Mucosa of descending colon (tissue), 3 donors: Measurements from ENCODE around the gene UHRF2. TPM values are rescaled to one million over a fixed set of nuclear protein-coding genes. Genes with fewer than 3 reads are reported as not detected.

Source experiments
- ATAC-seq: fragments of 200-7000 bp; cut with Tn5 transposase; one replicate; pipeline ENCODE4 v1.9.1; 2020; ENCODE audit warnings: mild to moderate bottlenecking, moderate library complexity
- DNase-seq, 3 donors: peaks; one replicate each; pipeline ENCODE4 v3.0.0-alpha.2; 2020
- H3K36me3 ChIP-seq: fragments of 200-600 bp; one replicate; pipeline ENCODE4 v1.8.0; 2021; ENCODE audit warnings: low read depth, mild to moderate bottlenecking
- H3K4me1 ChIP-seq: fragments of 200-600 bp; one replicate; pipeline ENCODE4 v1.8.0; 2021; ENCODE audit warnings: low read depth, mild to moderate bottlenecking
- H3K4me3 ChIP-seq: fragments of 200-600 bp; one replicate; pipeline ENCODE4 v1.8.0; 2021; ENCODE audit warnings: mild to moderate bottlenecking
- H3K9me3 ChIP-seq: fragments of 200-600 bp; one replicate; pipeline ENCODE4 v1.8.0; 2021; ENCODE audit warnings: mild to moderate bottlenecking
- CTCF ChIP-seq: fragments of 200-600 bp; IDR thresholded peaks from one replicate; pipeline ENCODE4 v1.8.0; 2022; ENCODE audit warnings: antibody characterized with exemption, mild to moderate bottlenecking
- intact Hi-C, 2 donors: fragments of 100-400 bp; cut with DNase I in 1 of 2; cut with micrococcal nuclease in 1 of 2; formaldehyde crosslinking; loops; one replicate each; pipeline versions ENCODE4 v1.11.0 to v1.11.1; 2022; cut with DNase I, micrococcal nuclease
- total RNA-seq, 3 donors: library from RNA; stranded (reverse); fragmentation: NEBNext Ultra II Directional in 2 of 3; extraction: Animal tissue kit (Norgen Biotek cat#: 25700) in 2 of 3; gene quantifications; one replicate each; pipeline versions ENCODE4 v1.2.1 to v1.2.4, GENCODE V29; 2021 to 2023
- donor health status: DM: no; HTN: no; CAD: no; lungs with moderate emphysema.
- donor health status: DM: no; HTN: no; CAD: no.
- donor health status: DM: no; HTN: yes; CAD: no.

The UHRF2 gene
- total RNA-seq, 3 donors from 2014 or later: 28.1 to 42.0 (median 37.9) TPM

GRCh38 chr9:6460189-6460768 is 47.3 kb downstream of the UHRF2 start:
- H3K36me3 ChIP-seq: no peaks in the 10 kb centered on the region
- no peak for TF ChIP-seq CTCF
- intact Hi-C loops: no loop called here
- H3K4me1 ChIP-seq: no peaks in the 10 kb centered on the region
- no peak overlapping the region for H3K4me3 ChIP-seq
- ATAC-seq (no peak), DNase-seq (no peak)
- no peaks in the 10 kb centered on the region for H3K9me3 ChIP-seq

- DNase-seq (no peak), ATAC-seq (no peak)
- Histone ChIP-seq H3K9me3 (no peaks in the 10 kb centered on the region), H3K36me3 (no peaks in the 10 kb centered on the region), H3K4me1 (no peaks in the 10 kb centered on the region), H3K4me3 (no peak overlapping the region)
- no peak for TF ChIP-seq CTCF
- intact Hi-C loops: no loop called here
These were observed 48.6 kb downstream of the UHRF2 start for GRCh38 chr9:6461619-6462018.

- no peak for ATAC-seq
- Histone ChIP-seq H3K4me1 (no peaks in the 10 kb centered on the region), H3K9me3 (no peaks in the 10 kb centered on the region), H3K4me3 (no peak overlapping the region), H3K36me3 (no peaks in the 10 kb centered on the region)
- intact Hi-C loops: no loop called here
- DNase-seq: no peak
- TF ChIP-seq CTCF: no peak
These were observed 54.1 kb downstream of the UHRF2 start for GRCh38 chr9:6467006-6467625.

- no peaks in the 10 kb centered on the region for H3K36me3 ChIP-seq
- no peaks in the 10 kb centered on the region for H3K9me3 ChIP-seq
- intact Hi-C loops: no loop called here
- no peak overlapping the region for H3K4me3 ChIP-seq
- H3K4me1 ChIP-seq: no peaks in the 10 kb centered on the region
- ATAC-seq (no peak), DNase-seq (no peak)
- no peak for TF ChIP-seq CTCF
These were observed 58.3 kb downstream of the UHRF2 start for GRCh38 chr9:6471231-6471850.

GRCh38 chr9:6473151-6473550 is 60.2 kb downstream of the UHRF2 start:
- no peaks in the 10 kb centered on the region for H3K4me1 ChIP-seq
- ATAC-seq (no peak), DNase-seq (no peak)
- H3K36me3 ChIP-seq: no peaks in the 10 kb centered on the region
- H3K9me3 ChIP-seq: no peaks in the 10 kb centered on the region
- no peak for TF ChIP-seq CTCF
- H3K4me3 ChIP-seq: no peak overlapping the region
- intact Hi-C loops: no loop called here
